ENCODE measurements around the gene OR52E1.
"Not testable (repeated sequence)": the region's sequence is repeated elsewhere in the genome, so short reads cannot be mapped to it uniquely, and the experiment has no call there.

OR52E1 gene

DNA sequence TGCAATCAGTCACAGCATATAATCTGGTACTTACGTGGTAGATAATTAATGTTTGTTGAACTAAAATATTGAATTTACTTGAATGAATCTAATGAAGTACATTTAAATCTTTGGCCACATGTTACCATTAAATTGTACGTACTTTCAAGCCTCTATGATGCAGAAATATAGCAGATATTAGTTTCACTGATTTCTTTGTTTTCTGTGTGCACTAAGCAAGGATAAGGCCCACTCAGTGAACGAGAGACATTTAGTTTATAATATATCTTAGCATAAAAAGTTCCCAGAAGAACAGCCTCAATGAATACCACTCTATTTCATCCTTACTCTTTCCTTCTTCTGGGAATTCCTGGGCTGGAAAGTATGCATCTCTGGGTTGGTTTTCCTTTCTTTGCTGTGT is at the start of gene OR52E1:
Gene OR52E1, plus strand, starts transcription at position 301 of the 400 bp plus-strand sequence.
- H3K4me1 ChIP-seq (ENCODE audit: insufficient read depth, low read length) = no peaks in the 10 kb centered on the region
- no peak within 1 kb of the TSS for H2AFZ ChIP-seq (ENCODE audit: low read depth, low read length)
- H3K9me3 ChIP-seq (ENCODE audit: low read length) = no peaks in the 10 kb centered on the region
- no peaks in the 10 kb centered on the region for H3K27me3 ChIP-seq (ENCODE audit: insufficient read depth, low read length)
- H3K36me3 ChIP-seq (ENCODE audit: insufficient read depth, low read length) = no peaks in the 10 kb centered on the region
- H3K4me3 ChIP-seq (ENCODE audit: low read length) = no peak within 1 kb of the TSS

DNA sequence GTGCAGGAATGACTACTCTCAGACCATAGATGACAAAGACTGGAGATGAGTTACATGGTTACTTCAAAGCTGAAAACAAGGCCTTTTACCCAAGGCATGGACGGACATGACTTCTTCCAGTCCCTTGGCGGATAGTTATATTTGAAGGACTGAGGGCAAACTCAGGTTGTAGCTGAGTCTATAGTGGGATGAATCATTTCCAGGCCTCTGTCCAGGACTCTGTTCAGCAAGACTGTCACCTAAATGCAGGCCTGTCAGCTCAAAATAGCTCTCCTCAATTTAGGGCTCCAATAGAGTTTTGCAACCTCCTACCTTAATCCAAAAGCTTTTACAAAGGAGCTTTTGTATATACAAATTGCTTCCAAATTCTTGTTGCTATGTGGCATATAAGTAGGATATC is 47.4 kb upstream of the OR52E1 start:
- Histone ChIP-seq H3K9me3 (ENCODE audit: low read length) (no peaks in the 10 kb centered on the region), H3K4me1 (ENCODE audit: insufficient read depth, low read length) (no peaks in the 10 kb centered on the region), H3K36me3 (ENCODE audit: insufficient read depth, low read length) (no peaks in the 10 kb centered on the region), H2AFZ (ENCODE audit: low read depth, low read length) (no peak overlapping the region), H3K27me3 (ENCODE audit: insufficient read depth, low read length) (no peaks in the 10 kb centered on the region), H3K4me3 (ENCODE audit: low read length) (no peak overlapping the region)

DNA sequence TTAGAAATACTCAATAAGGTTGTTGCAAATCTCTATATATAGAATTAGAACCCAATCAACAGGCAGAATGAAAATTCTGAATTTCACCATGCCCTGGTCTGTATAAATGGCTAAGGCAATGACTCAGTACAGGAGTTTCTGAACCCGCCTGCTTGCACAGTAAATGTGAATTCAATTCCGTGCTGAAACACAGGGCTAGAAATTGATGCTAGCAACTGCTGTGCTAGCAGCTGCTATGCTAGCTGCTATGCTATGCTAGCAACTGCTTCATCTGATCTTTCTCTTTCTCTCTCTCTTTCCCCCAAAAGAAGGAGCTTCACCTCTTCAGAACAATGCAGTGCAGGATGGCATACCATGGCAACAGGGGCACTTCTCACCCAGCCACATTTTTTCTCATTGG is 32.7 kb upstream of the OR52E1 start:
- H3K4me3 ChIP-seq (ENCODE audit: low read length) = no peak overlapping the region
- no peaks in the 10 kb centered on the region for H3K27me3 ChIP-seq (ENCODE audit: insufficient read depth, low read length)
- no peaks in the 10 kb centered on the region for H3K9me3 ChIP-seq (ENCODE audit: low read length)
- no peaks in the 10 kb centered on the region for H3K4me1 ChIP-seq (ENCODE audit: insufficient read depth, low read length)
- H2AFZ ChIP-seq (ENCODE audit: low read depth, low read length) = no peak overlapping the region
- H3K36me3 ChIP-seq (ENCODE audit: insufficient read depth, low read length) = no peaks in the 10 kb centered on the region

DNA sequence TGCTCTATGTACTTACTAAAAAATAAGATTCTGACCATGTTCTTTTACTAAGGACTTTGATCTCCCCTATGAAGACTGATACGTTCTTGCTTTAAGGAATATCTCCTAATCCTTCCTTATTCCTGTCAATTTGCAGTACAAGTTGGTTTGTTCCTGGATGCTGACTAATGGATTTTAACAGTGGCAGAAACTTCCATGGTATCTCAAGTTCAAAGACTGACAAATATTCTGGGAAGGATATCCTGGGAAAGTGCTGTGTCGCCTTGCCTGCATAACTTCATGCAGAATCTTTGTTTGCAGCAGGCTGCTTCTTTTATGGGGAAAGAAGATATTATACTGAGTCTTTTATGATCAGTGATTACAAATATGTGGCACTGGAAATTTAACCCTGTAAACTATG is 31.4 kb upstream of the OR52E1 start:
- H3K4me1 ChIP-seq (ENCODE audit: insufficient read depth, low read length) = no peaks in the 10 kb centered on the region
- H3K9me3 ChIP-seq (ENCODE audit: low read length) = no peaks in the 10 kb centered on the region
- no peak overlapping the region for H3K4me3 ChIP-seq (ENCODE audit: low read length)
- H3K36me3 ChIP-seq (ENCODE audit: insufficient read depth, low read length) = no peaks in the 10 kb centered on the region
- H3K27me3 ChIP-seq (ENCODE audit: insufficient read depth, low read length) = no peaks in the 10 kb centered on the region
- H2AFZ ChIP-seq (ENCODE audit: low read depth, low read length) = no peak overlapping the region

DNA sequence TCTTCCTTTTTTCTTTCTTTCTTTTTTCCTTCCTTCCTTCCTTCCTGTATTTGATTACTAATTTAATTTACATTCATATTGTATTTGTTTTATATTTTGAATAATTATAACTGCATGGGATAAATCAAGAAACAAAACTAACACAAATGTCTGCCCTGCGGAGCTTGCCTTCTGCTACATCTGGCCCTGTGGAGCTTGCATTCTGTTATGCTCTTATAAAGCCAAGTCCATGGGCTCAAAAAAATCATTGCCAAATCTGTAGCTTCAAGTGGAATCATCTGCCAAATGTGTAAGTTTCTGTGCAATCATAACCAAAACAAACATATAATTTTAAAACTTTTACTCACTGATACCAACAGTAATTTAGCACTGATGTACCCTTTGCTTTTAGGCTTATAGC is 31.0 kb upstream of the OR52E1 start:
- no peaks in the 10 kb centered on the region for H3K27me3 ChIP-seq (ENCODE audit: insufficient read depth, low read length)
- no peak overlapping the region for H3K4me3 ChIP-seq (ENCODE audit: low read length)
- H3K36me3 ChIP-seq (ENCODE audit: insufficient read depth, low read length) = no peaks in the 10 kb centered on the region
- no peak overlapping the region for H2AFZ ChIP-seq (ENCODE audit: low read depth, low read length)
- H3K4me1 ChIP-seq (ENCODE audit: insufficient read depth, low read length) = no peaks in the 10 kb centered on the region
- H3K9me3 ChIP-seq (ENCODE audit: low read length) = no peaks in the 10 kb centered on the region

DNA sequence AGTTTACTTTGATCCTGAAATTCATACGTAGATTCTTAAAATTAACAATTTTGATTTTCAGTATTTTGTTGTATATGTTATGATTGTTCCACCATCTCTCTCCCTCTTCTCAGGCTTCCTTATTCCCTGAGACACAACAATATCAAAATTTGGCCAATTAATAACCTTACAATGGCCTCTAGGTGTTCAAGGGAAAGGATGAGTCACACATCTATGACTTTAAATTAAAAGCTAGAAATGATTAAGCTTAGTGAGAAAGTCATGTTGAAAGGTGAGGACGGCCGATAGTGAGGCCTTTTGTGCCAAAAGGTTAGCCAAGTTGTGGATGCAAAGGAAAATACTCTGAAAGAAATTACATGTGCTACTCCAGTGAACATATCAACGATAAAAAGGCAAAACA is 28.5 kb upstream of the OR52E1 start:
- Histone ChIP-seq H3K9me3 (ENCODE audit: low read length) (no peaks in the 10 kb centered on the region), H3K4me1 (ENCODE audit: insufficient read depth, low read length) (no peaks in the 10 kb centered on the region), H3K36me3 (ENCODE audit: insufficient read depth, low read length) (no peaks in the 10 kb centered on the region), H3K27me3 (ENCODE audit: insufficient read depth, low read length) (no peaks in the 10 kb centered on the region), H2AFZ (ENCODE audit: low read depth, low read length) (no peak overlapping the region), H3K4me3 (ENCODE audit: low read length) (no peak overlapping the region)

DNA sequence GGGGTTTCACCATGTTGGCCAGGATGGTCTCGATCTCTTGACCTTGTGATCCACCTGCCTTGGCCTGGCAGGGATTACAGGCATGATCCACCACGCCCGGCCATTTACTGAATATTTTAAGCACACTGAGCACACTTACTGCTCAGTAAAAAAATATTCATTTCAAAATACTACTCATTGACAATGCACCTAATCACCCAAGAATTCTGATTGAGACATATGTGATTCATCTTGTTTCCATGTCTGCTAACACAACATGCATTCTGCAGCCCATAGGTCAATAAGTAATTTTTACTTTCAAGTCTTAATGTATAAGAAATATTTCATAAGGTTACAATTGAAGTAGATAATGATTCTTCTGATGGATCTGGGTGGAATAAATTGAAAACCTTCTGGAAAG is 27.3 kb upstream of the OR52E1 start:
- Histone ChIP-seq H3K4me1 (ENCODE audit: insufficient read depth, low read length) (peaks cover 1% of the 10 kb centered on the region), H3K4me3 (ENCODE audit: low read length) (no peak overlapping the region), H3K9me3 (ENCODE audit: low read length) (no peaks in the 10 kb centered on the region), H3K27me3 (ENCODE audit: insufficient read depth, low read length) (no peaks in the 10 kb centered on the region), H2AFZ (ENCODE audit: low read depth, low read length) (no peak overlapping the region), H3K36me3 (ENCODE audit: insufficient read depth, low read length) (no peaks in the 10 kb centered on the region)

DNA sequence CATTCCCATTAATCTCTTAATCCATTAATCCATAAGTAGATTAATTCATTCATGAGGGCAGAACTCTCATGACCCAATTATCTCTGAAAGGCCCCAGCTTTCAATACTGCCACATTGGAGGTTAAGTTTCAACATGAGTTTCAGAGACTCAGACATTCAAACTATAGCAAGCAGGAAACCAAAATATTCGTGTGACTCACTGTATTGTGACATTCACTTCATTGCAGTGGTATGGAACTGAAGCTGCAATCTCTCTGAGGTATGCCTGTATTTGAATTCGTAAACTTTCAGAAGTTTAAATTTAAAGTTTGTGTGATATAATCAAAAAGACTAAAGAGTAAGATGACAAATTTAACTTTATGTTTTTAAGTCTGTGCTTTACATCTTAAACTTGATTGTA is 26.0 kb upstream of the OR52E1 start:
- Histone ChIP-seq H2AFZ (ENCODE audit: low read depth, low read length) (no peak overlapping the region), H3K36me3 (ENCODE audit: insufficient read depth, low read length) (no peaks in the 10 kb centered on the region), H3K27me3 (ENCODE audit: insufficient read depth, low read length) (no peaks in the 10 kb centered on the region), H3K9me3 (ENCODE audit: low read length) (no peaks in the 10 kb centered on the region), H3K4me1 (ENCODE audit: insufficient read depth, low read length) (peaks cover 1% of the 10 kb centered on the region), H3K4me3 (ENCODE audit: low read length) (no peak overlapping the region)

DNA sequence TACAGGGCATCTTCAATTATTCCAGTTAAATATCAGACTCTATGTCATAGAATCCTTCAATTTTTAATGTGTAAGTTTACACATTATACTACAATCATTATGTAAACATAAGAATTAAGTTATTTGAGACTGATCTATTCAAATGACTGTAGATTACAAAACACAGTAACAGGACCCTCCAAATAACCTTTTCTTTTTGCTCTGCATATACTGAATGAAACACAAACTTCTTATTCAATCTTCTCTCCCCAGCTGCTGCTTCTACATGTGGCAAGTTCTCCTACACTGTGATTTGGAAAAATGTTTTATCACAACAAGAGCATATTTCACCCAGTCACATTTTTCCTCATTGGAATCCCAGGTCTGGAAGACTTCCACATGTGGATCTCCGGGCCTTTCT is 23.1 kb upstream of the OR52E1 start, which contains the start of gene OR52J3:
Gene OR52J3, plus strand, starts transcription at position 301 of the 400 bp plus-strand sequence. Its CDS starts 0 bp downstream, at position 301.
- no peaks in the 10 kb centered on the region for H3K36me3 ChIP-seq (ENCODE audit: insufficient read depth, low read length)
- H3K4me1 ChIP-seq (ENCODE audit: insufficient read depth, low read length) = peaks cover 1% of the 10 kb centered on the region
- H3K27me3 ChIP-seq (ENCODE audit: insufficient read depth, low read length) = no peaks in the 10 kb centered on the region
- no peaks in the 10 kb centered on the region for H3K9me3 ChIP-seq (ENCODE audit: low read length)
- H2AFZ ChIP-seq (ENCODE audit: low read depth, low read length) = no peak within 1 kb of the TSS
- no peak within 1 kb of the TSS for H3K4me3 ChIP-seq (ENCODE audit: low read length)

DNA sequence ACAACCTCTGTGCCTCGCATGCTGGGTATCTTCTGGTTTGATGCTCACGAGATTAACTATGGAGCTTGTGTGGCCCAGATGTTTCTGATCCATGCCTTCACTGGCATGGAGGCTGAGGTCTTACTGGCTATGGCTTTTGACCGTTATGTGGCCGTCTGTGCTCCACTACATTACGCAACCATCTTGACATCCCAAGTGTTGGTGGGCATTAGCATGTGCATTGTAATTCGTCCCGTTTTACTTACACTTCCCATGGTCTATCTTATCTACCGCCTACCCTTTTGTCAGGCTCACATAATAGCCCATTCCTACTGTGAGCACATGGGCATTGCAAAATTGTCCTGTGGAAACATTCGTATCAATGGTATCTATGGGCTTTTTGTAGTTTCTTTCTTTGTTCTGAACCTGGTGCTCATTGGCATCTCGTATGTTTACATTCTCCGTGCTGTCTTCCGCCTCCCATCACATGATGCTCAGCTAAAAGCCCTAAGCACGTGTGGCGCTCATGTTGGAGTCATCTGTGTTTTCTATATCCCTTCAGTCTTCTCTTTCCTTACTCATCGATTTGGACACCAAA is 22.5 kb upstream of the OR52E1 start:
- H3K4me3 ChIP-seq (ENCODE audit: low read length) = no peak overlapping the region
- H2AFZ ChIP-seq (ENCODE audit: low read depth, low read length) = no peak overlapping the region
- no peaks in the 10 kb centered on the region for H3K27me3 ChIP-seq (ENCODE audit: insufficient read depth, low read length)
- no peaks in the 10 kb centered on the region for H3K9me3 ChIP-seq (ENCODE audit: low read length)
- no peaks in the 10 kb centered on the region for H3K36me3 ChIP-seq (ENCODE audit: insufficient read depth, low read length)
- H3K4me1 ChIP-seq (ENCODE audit: insufficient read depth, low read length) = peaks cover 1% of the 10 kb centered on the region

DNA sequence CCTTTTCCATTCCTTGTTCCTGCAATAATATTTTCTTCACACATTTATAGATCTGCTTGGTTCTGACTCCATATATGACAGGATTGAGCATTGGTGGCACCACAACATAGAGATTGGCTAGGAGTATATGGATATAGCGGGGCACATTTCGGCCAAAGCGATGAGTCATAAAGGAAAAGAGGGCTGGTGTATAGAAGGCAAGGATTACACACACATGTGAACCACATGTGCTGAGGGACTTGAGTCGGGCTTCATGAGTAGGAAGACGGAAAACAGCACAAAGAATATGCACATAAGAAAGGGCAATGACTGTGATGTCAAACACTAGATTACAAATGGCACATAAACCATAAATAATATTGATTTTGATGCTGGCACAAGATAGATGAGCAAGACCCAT is 10.7 kb upstream of the OR52E1 start:
- H3K27me3 ChIP-seq (ENCODE audit: insufficient read depth, low read length); H3K9me3 ChIP-seq (ENCODE audit: low read length); H3K36me3 ChIP-seq (ENCODE audit: insufficient read depth, low read length); H2AFZ ChIP-seq (ENCODE audit: low read depth, low read length); H3K4me1 ChIP-seq (ENCODE audit: insufficient read depth, low read length); H3K4me3 ChIP-seq (ENCODE audit: low read length): not testable (repeated sequence)

DNA sequence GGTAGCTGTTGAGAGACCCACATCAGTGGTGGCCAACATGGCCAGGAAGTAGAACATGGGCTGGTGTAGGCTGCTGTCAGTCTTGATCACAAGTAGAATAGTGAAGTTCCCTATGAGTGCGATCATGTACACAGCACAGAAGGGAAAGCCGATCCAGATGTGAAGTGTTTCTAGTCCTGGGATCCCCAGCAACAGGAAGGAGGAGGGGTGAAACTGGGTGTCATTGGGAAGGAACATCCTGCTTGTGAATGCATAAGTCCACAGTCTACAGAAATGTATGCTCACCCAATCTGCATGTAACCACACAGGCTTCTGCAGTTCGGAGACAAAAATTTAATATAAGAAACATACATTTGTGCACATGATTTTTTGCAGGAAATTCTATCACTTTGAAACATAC is 10.0 kb upstream of the OR52E1 start, which contains the start of gene OR52E2:
Gene OR52E2, minus strand, starts transcription at position 237 of the 400 bp plus-strand sequence. Its CDS starts 0 bp downstream, at position 237.
- no peaks in the 10 kb centered on the region for H3K9me3 ChIP-seq (ENCODE audit: low read length)
- H3K4me3 ChIP-seq (ENCODE audit: low read length) = no peak within 1 kb of the TSS
- H3K36me3 ChIP-seq (ENCODE audit: insufficient read depth, low read length) = no peaks in the 10 kb centered on the region
- no peak within 1 kb of the TSS for H2AFZ ChIP-seq (ENCODE audit: low read depth, low read length)
- H3K27me3 ChIP-seq (ENCODE audit: insufficient read depth, low read length) = no peaks in the 10 kb centered on the region
- H3K4me1 ChIP-seq (ENCODE audit: insufficient read depth, low read length) = no peaks in the 10 kb centered on the region

DNA sequence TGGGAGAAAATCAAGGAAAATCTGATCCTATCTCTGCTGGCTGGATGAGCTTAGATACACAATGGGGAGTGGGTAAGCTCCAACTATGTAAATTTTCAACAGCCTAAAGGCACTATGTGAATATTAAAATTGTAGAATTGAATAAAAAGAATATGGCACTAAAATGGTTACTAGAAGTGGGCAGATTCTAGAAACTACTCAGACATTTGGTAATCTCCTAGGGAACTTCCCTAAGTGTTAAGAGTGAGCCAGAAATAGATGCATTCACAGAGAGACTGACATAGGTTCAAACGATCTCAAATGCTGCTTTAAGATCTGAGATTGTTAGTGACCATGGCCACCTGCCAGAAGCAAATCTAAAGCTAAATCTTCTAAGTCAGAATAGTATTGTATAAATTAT is 4.3 kb upstream of the OR52E1 start:
- H3K4me3 ChIP-seq (ENCODE audit: low read length) = no peak overlapping the region
- no peak overlapping the region for H2AFZ ChIP-seq (ENCODE audit: low read depth, low read length)
- no peaks in the 10 kb centered on the region for H3K36me3 ChIP-seq (ENCODE audit: insufficient read depth, low read length)
- H3K4me1 ChIP-seq (ENCODE audit: insufficient read depth, low read length) = no peaks in the 10 kb centered on the region
- H3K27me3 ChIP-seq (ENCODE audit: insufficient read depth, low read length) = no peaks in the 10 kb centered on the region
- no peaks in the 10 kb centered on the region for H3K9me3 ChIP-seq (ENCODE audit: low read length)

DNA sequence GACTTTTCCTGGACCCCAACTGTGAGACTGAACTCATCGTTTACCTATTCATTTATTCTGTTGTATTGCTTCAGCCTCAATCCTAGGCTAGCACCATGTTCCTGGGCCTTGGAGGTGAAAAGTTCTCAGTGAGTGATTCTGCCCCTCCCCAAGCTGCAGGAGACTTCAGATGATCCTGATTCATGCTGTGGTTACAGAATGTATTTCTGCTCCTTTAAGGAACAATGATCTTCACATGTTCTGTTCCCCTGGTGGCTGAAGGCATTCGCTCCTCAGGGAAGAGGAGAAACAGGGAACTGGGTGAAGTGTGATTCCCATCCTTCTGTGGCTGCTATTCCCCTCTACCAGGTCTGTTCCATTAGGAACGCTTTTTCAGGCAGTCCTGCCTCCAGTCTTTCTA is 2.4 kb downstream of the OR52E1 start:
- no peak overlapping the region for H3K4me3 ChIP-seq (ENCODE audit: low read length)
- H3K36me3 ChIP-seq (ENCODE audit: insufficient read depth, low read length) = no peaks in the 10 kb centered on the region
- no peaks in the 10 kb centered on the region for H3K4me1 ChIP-seq (ENCODE audit: insufficient read depth, low read length)
- no peak overlapping the region for H2AFZ ChIP-seq (ENCODE audit: low read depth, low read length)
- H3K9me3 ChIP-seq (ENCODE audit: low read length) = no peaks in the 10 kb centered on the region
- H3K27me3 ChIP-seq (ENCODE audit: insufficient read depth, low read length) = no peaks in the 10 kb centered on the region

Data from neuron (in vitro differentiated cells).